OCI-LY3 (cell line): ENCODE data around the gene SLC12A5.

Experiments
- EZH2phosphoT487 ChIP-seq: fragments of 200-600 bp; shearing (Covaris generic); IDR thresholded peaks from 2 replicates; pipeline ENCODE4 v1.6.1; 2018; ENCODE audit warnings: antibody characterized with exemption, mixed run types, low read depth
- TF ChIP-seq, protein P1 (sequence below): fragments of 200-600, 300-600 bp; sonication (generic); IDR thresholded peaks from 2 replicates; pipeline ENCODE4 v1.5.1; 2014; ENCODE audit warnings: antibody characterized with exemption, low read length, low read depth

DNA sequence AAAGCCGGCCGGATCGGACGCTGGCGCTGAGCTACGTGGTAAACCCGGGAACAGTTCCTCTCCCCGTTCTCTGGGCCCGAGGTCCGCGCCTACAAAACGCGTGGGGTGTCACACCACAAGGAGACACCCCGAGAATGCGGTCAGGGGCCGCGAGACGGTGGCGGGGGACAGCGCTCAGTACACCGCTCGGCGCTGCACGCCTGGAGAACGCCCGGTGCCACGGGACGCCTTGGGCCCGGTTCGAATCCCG lies 60.1 kb downstream of the SLC12A5 start:
- TF ChIP-seq, protein P1, sequence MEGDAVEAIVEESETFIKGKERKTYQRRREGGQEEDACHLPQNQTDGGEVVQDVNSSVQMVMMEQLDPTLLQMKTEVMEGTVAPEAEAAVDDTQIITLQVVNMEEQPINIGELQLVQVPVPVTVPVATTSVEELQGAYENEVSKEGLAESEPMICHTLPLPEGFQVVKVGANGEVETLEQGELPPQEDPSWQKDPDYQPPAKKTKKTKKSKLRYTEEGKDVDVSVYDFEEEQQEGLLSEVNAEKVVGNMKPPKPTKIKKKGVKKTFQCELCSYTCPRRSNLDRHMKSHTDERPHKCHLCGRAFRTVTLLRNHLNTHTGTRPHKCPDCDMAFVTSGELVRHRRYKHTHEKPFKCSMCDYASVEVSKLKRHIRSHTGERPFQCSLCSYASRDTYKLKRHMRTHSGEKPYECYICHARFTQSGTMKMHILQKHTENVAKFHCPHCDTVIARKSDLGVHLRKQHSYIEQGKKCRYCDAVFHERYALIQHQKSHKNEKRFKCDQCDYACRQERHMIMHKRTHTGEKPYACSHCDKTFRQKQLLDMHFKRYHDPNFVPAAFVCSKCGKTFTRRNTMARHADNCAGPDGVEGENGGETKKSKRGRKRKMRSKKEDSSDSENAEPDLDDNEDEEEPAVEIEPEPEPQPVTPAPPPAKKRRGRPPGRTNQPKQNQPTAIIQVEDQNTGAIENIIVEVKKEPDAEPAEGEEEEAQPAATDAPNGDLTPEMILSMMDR = no peak
- TF ChIP-seq EZH2phosphoT487 = no peak
